Activated naive CD4-positive, alpha-beta T cell treated with anti-CD3 and anti-CD28 coated beads for 36 hours (primary cell): ENCODE results near the gene ALG6. TPM values are rescaled to one million over a fixed set of nuclear protein-coding genes. Genes with fewer than 3 reads are reported as not detected.
"Not testable (repeated sequence)": the region's sequence is repeated elsewhere in the genome, so short reads cannot be mapped to it uniquely, and the experiment has no call there.

Source experiments
- CTCF ChIA-PET: fragments of 350-600 bp; sonication (Branson Sonifier 250); formaldehyde crosslinking; loops from one replicate; lab custom pipeline; 2021; ENCODE audit warnings: antibody characterized with exemption; lab: Charles Lee
- DNase-seq: peaks from one replicate; pipeline ENCODE4 v3.0.0-alpha.2; 2020
- H3K27ac Mint-ChIP-seq: one replicate; pipeline ENCODE4 v1.8.0; 2021; ENCODE audit warnings: mild to moderate bottlenecking, mixed read lengths
- H3K27me3 Mint-ChIP-seq: one replicate; pipeline ENCODE4 v1.8.0; 2021; ENCODE audit warnings: low read depth, mixed read lengths
- H3K36me3 Mint-ChIP-seq: one replicate; pipeline ENCODE4 v1.8.0; 2021; ENCODE audit warnings: low read depth, mixed read lengths
- H3K4me1 Mint-ChIP-seq: one replicate; pipeline ENCODE4 v1.8.0; 2021; ENCODE audit warnings: low read depth, mixed read lengths
- H3K4me3 Mint-ChIP-seq: one replicate; pipeline ENCODE4 v1.8.0; 2021; ENCODE audit warnings: mild to moderate bottlenecking, moderate library complexity, mixed read lengths
- H3K9me3 Mint-ChIP-seq: one replicate; pipeline ENCODE4 v1.8.0; 2021; ENCODE audit warnings: mixed read lengths
- intact Hi-C: fragments of 100-400 bp; cut with micrococcal nuclease; formaldehyde crosslinking; loops from one replicate; pipeline ENCODE4 v1.15.1; 2023
- total RNA-seq, 2 experiments: library from RNA; stranded (reverse); gene quantifications; one replicate each; pipeline ENCODE4 v1.2.3, GENCODE V29; 2021

Gene ALG6
- total RNA-seq, 2 experiments from 2014 or later, result 11.0 to 13.5 TPM

GRCh38 chr1:63420746-63421145 lies 53.3 kb downstream of the ALG6 start:
- H3K36me3 Mint-ChIP-seq, result peaks cover 36% of the 10 kb centered on the region
- DNase-seq, H3K27me3 Mint-ChIP-seq, H3K4me1 Mint-ChIP-seq, H3K4me3 Mint-ChIP-seq, CTCF ChIA-PET, intact Hi-C loops, H3K27ac Mint-ChIP-seq, H3K9me3 Mint-ChIP-seq: not testable (repeated sequence)

- Mint-ChIP-seq H3K27ac (no peak overlapping the region), H3K4me3 (no peak overlapping the region), H3K9me3 (no peaks in the 10 kb centered on the region), H3K36me3 (peaks cover 26% of the 10 kb centered on the region), H3K27me3 (no peaks in the 10 kb centered on the region), H3K4me1 (no peaks in the 10 kb centered on the region)
- intact Hi-C loops, result no loop called here
- DNase-seq, result no peak
- CTCF ChIA-PET, result no interaction called here
Observed at GRCh38 chr1:63423649-63424048, 56.2 kb downstream of the ALG6 start.

- Mint-ChIP-seq H3K27me3 (no peaks in the 10 kb centered on the region), H3K4me1 (no peaks in the 10 kb centered on the region), H3K36me3 (peaks cover 25% of the 10 kb centered on the region), H3K4me3 (no peak overlapping the region), H3K9me3 (peaks cover 11% of the 10 kb centered on the region), H3K27ac (no peak overlapping the region)
- DNase-seq, result no peak
- CTCF ChIA-PET, result interaction anchor here (0.6 kb wide), 1 partner anchor 7 kb away, joined by 3 read pairs; no protein-coding TSS in a partner anchor
- intact Hi-C loops, result no loop called here
Observed at GRCh38 chr1:63428815-63429214, 61.4 kb downstream of the ALG6 start.

- Mint-ChIP-seq H3K4me1 (no peaks in the 10 kb centered on the region), H3K36me3 (peaks cover 25% of the 10 kb centered on the region), H3K27ac (no peak overlapping the region), H3K9me3 (peaks cover 11% of the 10 kb centered on the region), H3K27me3 (no peaks in the 10 kb centered on the region), H3K4me3 (no peak overlapping the region)
- CTCF ChIA-PET, result no interaction called here
- intact Hi-C loops, result no loop called here
- no peak for DNase-seq
Observed at GRCh38 chr1:63429281-63429680, 61.9 kb downstream of the ALG6 start.

DNA sequence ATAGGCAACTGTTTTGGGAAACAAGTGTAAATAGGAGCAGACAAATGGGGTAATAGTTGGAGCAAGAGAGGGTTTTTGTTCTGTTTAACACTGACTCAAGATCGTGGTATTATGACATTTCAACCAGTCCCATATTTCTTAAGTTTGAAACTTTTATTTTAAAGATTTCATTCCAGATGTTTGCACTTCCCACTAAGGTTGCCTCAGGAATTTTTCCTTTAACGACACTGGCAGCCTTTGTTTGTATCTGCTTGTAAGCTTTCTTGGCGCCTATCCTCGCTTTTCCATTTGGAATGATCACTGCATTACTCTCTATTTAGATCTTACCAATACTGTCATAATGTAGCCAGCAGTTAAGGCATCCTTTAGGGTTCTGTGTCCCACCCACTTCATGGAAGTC lies 67.7 kb downstream of the ALG6 start:
- Mint-ChIP-seq H3K4me1 (no peaks in the 10 kb centered on the region), H3K27me3 (no peaks in the 10 kb centered on the region), H3K27ac (no peak overlapping the region), H3K36me3 (peaks cover 13% of the 10 kb centered on the region), H3K4me3 (no peak overlapping the region), H3K9me3 (peaks cover 6% of the 10 kb centered on the region)
- DNase-seq, result no peak
- intact Hi-C loops, result no loop called here
- CTCF ChIA-PET, result interaction anchor here (0.8 kb wide), 1 partner anchor 99 kb away, joined by 3 read pairs; no protein-coding TSS in a partner anchor

DNA sequence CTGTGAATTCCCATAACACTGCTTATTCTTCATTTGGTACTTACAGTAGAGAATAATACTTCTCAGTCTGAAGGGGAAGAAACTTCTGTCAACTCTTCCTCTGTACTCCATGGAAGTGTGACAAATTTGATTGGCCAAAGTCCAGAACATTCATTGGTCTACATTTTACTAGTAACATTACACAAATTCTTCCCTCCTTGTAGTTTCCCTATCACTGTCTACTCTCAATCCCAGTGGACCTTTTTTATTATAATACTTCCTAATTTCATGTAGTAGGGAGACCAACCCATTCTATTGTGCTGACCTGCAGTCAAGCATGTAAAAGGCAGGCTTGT lies 74.7 kb downstream of the ALG6 start:
- Mint-ChIP-seq H3K9me3 (no peaks in the 10 kb centered on the region), H3K4me1 (no peaks in the 10 kb centered on the region), H3K27me3 (no peaks in the 10 kb centered on the region), H3K36me3 (no peaks in the 10 kb centered on the region), H3K4me3 (no peak overlapping the region), H3K27ac (no peak overlapping the region)
- DNase-seq, result no peak
- CTCF ChIA-PET, result interaction anchor here (0.6 to 1.2 kb wide), 3 partner anchors 9 to 113 kb away, joined by 3 to 4 read pairs (median 3); no protein-coding TSS in a partner anchor
- intact Hi-C loops, result loop anchor here (5.0 to 10.0 kb wide), 2 partner anchors 75 to 257 kb away; partner anchors contain the start of gene ALG6

GRCh38 chr1:63448731-63449246 lies 81.4 kb downstream of the ALG6 start:
- CTCF ChIA-PET, result no interaction called here
- Mint-ChIP-seq H3K9me3 (no peaks in the 10 kb centered on the region), H3K27ac (no peak overlapping the region), H3K36me3 (peaks cover 2% of the 10 kb centered on the region), H3K4me3 (no peak overlapping the region), H3K27me3 (no peaks in the 10 kb centered on the region), H3K4me1 (no peaks in the 10 kb centered on the region)
- intact Hi-C loops, result loop anchor here (10.0 kb wide), 1 partner anchor 264 kb away; no protein-coding TSS in a partner anchor
- no peak for DNase-seq

GRCh38 chr1:63450416-63450815 lies 83.0 kb downstream of the ALG6 start:
- Mint-ChIP-seq H3K36me3 (peaks cover 2% of the 10 kb centered on the region), H3K27ac (no peak overlapping the region), H3K4me1 (no peaks in the 10 kb centered on the region), H3K9me3 (no peaks in the 10 kb centered on the region), H3K4me3 (no peak overlapping the region), H3K27me3 (no peaks in the 10 kb centered on the region)
- intact Hi-C loops, result no loop called here
- no peak for DNase-seq
- CTCF ChIA-PET, result no interaction called here

- H3K27me3 Mint-ChIP-seq, result no peaks in the 10 kb centered on the region
- intact Hi-C loops, result no loop called here
- H3K4me1 Mint-ChIP-seq, result no peaks in the 10 kb centered on the region
- H3K4me3 Mint-ChIP-seq, result no peak overlapping the region
- DNase-seq, result no peak
- CTCF ChIA-PET, result interaction anchor here (0.6 kb wide), 1 partner anchor 77 kb away, joined by 3 read pairs; no protein-coding TSS in a partner anchor
- no peaks in the 10 kb centered on the region for H3K9me3 Mint-ChIP-seq
- H3K36me3 Mint-ChIP-seq, result peaks cover 11% of the 10 kb centered on the region
- no peak overlapping the region for H3K27ac Mint-ChIP-seq
Observed at GRCh38 chr1:63453232-63453631, 85.8 kb downstream of the ALG6 start.

DNA sequence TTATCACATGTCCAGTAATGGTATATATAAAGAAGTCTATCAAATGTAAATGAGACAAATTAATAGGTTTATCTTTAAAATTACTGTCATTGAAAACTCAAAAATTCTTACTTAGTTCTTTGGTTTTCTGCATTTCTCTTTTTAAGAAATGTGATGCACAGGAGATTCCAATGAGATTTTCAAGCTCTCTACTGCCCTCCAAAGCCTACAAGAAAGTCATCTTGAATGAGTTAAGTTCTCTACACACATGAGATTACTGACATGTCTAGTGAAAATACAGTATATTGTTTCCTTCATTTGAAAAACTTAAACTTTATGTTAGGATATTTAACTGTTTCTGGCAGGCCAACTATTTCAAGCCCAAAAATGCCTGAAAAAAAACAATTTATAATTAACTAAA lies 86.8 kb downstream of the ALG6 start:
- CTCF ChIA-PET, result no interaction called here
- peaks cover 13% of the 10 kb centered on the region for H3K36me3 Mint-ChIP-seq
- no peaks in the 10 kb centered on the region for H3K9me3 Mint-ChIP-seq
- no peak overlapping the region for H3K4me3 Mint-ChIP-seq
- no peaks in the 10 kb centered on the region for H3K4me1 Mint-ChIP-seq
- H3K27ac Mint-ChIP-seq, result no peak overlapping the region
- intact Hi-C loops, result no loop called here
- no peak for DNase-seq
- no peaks in the 10 kb centered on the region for H3K27me3 Mint-ChIP-seq

- H3K4me3 Mint-ChIP-seq, result no peak overlapping the region
- no peaks in the 10 kb centered on the region for H3K27me3 Mint-ChIP-seq
- peaks cover 4% of the 10 kb centered on the region for H3K4me1 Mint-ChIP-seq
- DNase-seq, result no peak
- peaks cover 9% of the 10 kb centered on the region for H3K9me3 Mint-ChIP-seq
- intact Hi-C loops, result no loop called here
- no peak overlapping the region for H3K27ac Mint-ChIP-seq
- peaks cover 32% of the 10 kb centered on the region for H3K36me3 Mint-ChIP-seq
- CTCF ChIA-PET, result no interaction called here
Observed at GRCh38 chr1:63458750-63459149, 91.3 kb downstream of the ALG6 start.

- intact Hi-C loops, result no loop called here
- CTCF ChIA-PET, result no interaction called here
- Mint-ChIP-seq H3K4me3 (no peak overlapping the region), H3K4me1 (peaks cover 4% of the 10 kb centered on the region), H3K9me3 (peaks cover 9% of the 10 kb centered on the region), H3K36me3 (peaks cover 38% of the 10 kb centered on the region), H3K27ac (no peak overlapping the region), H3K27me3 (no peaks in the 10 kb centered on the region)
- DNase-seq, result no peak
Observed at GRCh38 chr1:63461661-63462230, 94.3 kb downstream of the ALG6 start.

DNA sequence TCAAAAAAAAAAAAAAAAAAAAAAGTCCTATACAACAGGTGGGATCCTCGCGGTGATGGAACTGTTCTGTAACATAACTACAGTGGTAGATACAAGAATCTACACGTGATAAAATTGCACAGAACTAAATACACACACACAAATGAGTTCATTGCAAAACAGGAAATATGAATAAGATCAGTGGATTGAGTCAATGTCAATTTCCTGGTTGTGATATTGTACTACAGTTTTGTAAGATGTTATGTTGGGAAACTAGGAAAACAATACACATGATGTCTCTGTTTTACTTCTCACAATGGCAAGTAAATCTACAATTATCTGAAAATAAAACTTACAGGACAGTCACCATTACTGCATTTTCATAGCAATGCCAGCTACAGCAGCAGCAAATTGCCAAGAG lies 95.8 kb downstream of the ALG6 start:
- intact Hi-C loops, result no loop called here
- no peak overlapping the region for H3K4me3 Mint-ChIP-seq
- CTCF ChIA-PET, result no interaction called here
- H3K4me1 Mint-ChIP-seq, result peaks cover 4% of the 10 kb centered on the region
- DNase-seq, result no peak
- H3K9me3 Mint-ChIP-seq, result peaks cover 9% of the 10 kb centered on the region
- H3K27ac Mint-ChIP-seq, result no peak overlapping the region
- peaks cover 27% of the 10 kb centered on the region for H3K36me3 Mint-ChIP-seq
- no peaks in the 10 kb centered on the region for H3K27me3 Mint-ChIP-seq
